ENCODE data around the gene GPR25.

GPR25 gene

DNA sequence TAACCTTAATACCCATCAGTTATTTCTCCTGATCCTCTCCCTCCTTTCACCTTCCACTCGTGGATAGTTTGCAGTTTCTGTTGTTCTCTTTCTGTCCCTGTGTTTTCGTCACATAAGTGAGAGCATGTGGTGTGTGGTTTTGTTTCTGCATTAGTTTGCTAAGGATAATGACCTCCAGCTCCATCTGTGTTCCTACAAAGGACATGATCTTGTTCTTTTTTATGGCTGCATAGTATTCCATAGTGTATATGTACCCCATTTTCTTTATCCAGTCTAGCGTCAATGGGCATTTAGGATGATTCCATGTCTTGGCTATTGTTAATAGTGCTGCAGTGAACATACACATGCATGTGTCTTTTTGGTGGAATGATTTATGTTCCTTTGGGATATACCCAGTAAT lies 36.6 kb upstream of the GPR25 start:
- H3K27me3 ChIP-seq (replicated peaks; ENCODE audit: insufficient read depth, low read length) = no peaks in the 10 kb centered on the region
- H3K27ac ChIP-seq (ENCODE audit: low read length) = no peak overlapping the region
- H4K20me1 ChIP-seq (ENCODE audit: insufficient read depth, low read length) = no peaks in the 10 kb centered on the region
- TF ChIP-seq CTCF (IDR thresholded peaks at IDR 0.05; ENCODE audit: low read length) (no peak), EZH2 (optimal IDR thresholded peaks at IDR 0.05; ENCODE audit: low read depth, low read length) (no peak), EZH2phosphoT487 (IDR thresholded peaks at IDR 0.05; ENCODE audit: low read length) (no peak)
- no peak overlapping the region for H2AFZ ChIP-seq (ENCODE audit: low read length)
- DNase-seq = no peak
- H3K36me3 ChIP-seq (replicated peaks; ENCODE audit: insufficient read depth, low read length) = no peaks in the 10 kb centered on the region
- H3K4me2 ChIP-seq (ENCODE audit: low read depth, low read length) = no peak overlapping the region
- H3K4me3 ChIP-seq (ENCODE audit: low read length) = no peak overlapping the region
- H3K4me1 ChIP-seq (ENCODE audit: low read length) = no peaks in the 10 kb centered on the region
- H3K9me2 ChIP-seq (replicated peaks; ENCODE audit: insufficient read depth, low read length) = no peaks in the 10 kb centered on the region
- no peaks in the 10 kb centered on the region for H3F3A ChIP-seq (ENCODE audit: insufficient read depth, low read length)
- no peak overlapping the region for H3K9ac ChIP-seq (ENCODE audit: low read length)
- H3K79me2 ChIP-seq (ENCODE audit: low read length) = no peaks in the 10 kb centered on the region
- no peaks in the 10 kb centered on the region for H3K9me3 ChIP-seq (replicated peaks; ENCODE audit: insufficient read depth, low read length)

- TF ChIP-seq EZH2 (optimal IDR thresholded peaks at IDR 0.05; ENCODE audit: low read depth, low read length) (no peak), EZH2phosphoT487 (IDR thresholded peaks at IDR 0.05; ENCODE audit: low read length) (no peak), CTCF (IDR thresholded peaks at IDR 0.05; ENCODE audit: low read length) (peak; percentile 66)
- no peaks in the 10 kb centered on the region for H4K20me1 ChIP-seq (ENCODE audit: insufficient read depth, low read length)
- no peaks in the 10 kb centered on the region for H3K4me1 ChIP-seq (ENCODE audit: low read length)
- H3F3A ChIP-seq (ENCODE audit: insufficient read depth, low read length) = no peaks in the 10 kb centered on the region
- DNase-seq = peak; percentile 58
- no peak overlapping the region for H3K4me2 ChIP-seq (ENCODE audit: low read depth, low read length)
- H3K9me2 ChIP-seq (replicated peaks; ENCODE audit: insufficient read depth, low read length) = no peaks in the 10 kb centered on the region
- no peaks in the 10 kb centered on the region for H3K27me3 ChIP-seq (replicated peaks; ENCODE audit: insufficient read depth, low read length)
- no peaks in the 10 kb centered on the region for H3K79me2 ChIP-seq (ENCODE audit: low read length)
- H3K9me3 ChIP-seq (replicated peaks; ENCODE audit: insufficient read depth, low read length) = no peaks in the 10 kb centered on the region
- H3K27ac ChIP-seq (ENCODE audit: low read length) = no peak overlapping the region
- H3K36me3 ChIP-seq (replicated peaks; ENCODE audit: insufficient read depth, low read length) = no peaks in the 10 kb centered on the region
- no peak overlapping the region for H2AFZ ChIP-seq (ENCODE audit: low read length)
- no peak overlapping the region for H3K4me3 ChIP-seq (ENCODE audit: low read length)
- no peak overlapping the region for H3K9ac ChIP-seq (ENCODE audit: low read length)
Measured at GRCh38 chr1:200837931-200838571, 34.7 kb upstream of the GPR25 start.

- Histone ChIP-seq H3K4me1 (ENCODE audit: low read length) (no peaks in the 10 kb centered on the region), H3K27me3 (replicated peaks; ENCODE audit: insufficient read depth, low read length) (no peaks in the 10 kb centered on the region), H3K36me3 (replicated peaks; ENCODE audit: insufficient read depth, low read length) (no peaks in the 10 kb centered on the region), H3K4me2 (ENCODE audit: low read depth, low read length) (no peak overlapping the region), H2AFZ (ENCODE audit: low read length) (no peak overlapping the region), H3K27ac (ENCODE audit: low read length) (no peak overlapping the region), H4K20me1 (ENCODE audit: insufficient read depth, low read length) (no peaks in the 10 kb centered on the region), H3K9me3 (replicated peaks; ENCODE audit: insufficient read depth, low read length) (no peaks in the 10 kb centered on the region), H3K9ac (ENCODE audit: low read length) (no peak overlapping the region), H3F3A (ENCODE audit: insufficient read depth, low read length) (no peaks in the 10 kb centered on the region), H3K79me2 (ENCODE audit: low read length) (no peaks in the 10 kb centered on the region), H3K4me3 (ENCODE audit: low read length) (no peak overlapping the region), H3K9me2 (replicated peaks; ENCODE audit: insufficient read depth, low read length) (no peaks in the 10 kb centered on the region)
- TF ChIP-seq CTCF (IDR thresholded peaks at IDR 0.05; ENCODE audit: low read length) = no peak
- TF ChIP-seq EZH2 (optimal IDR thresholded peaks at IDR 0.05; ENCODE audit: low read depth, low read length) = no peak
- TF ChIP-seq EZH2phosphoT487 (IDR thresholded peaks at IDR 0.05; ENCODE audit: low read length) = no peak
- no peak for DNase-seq
Measured at GRCh38 chr1:200838676-200839445, 33.9 kb upstream of the GPR25 start.
